Mesothelial cell of epicardium (in vitro differentiated cells): ENCODE results near the gene SASH3. TPM values are rescaled to one million over a fixed set of nuclear protein-coding genes. Genes with fewer than 3 reads are reported as not detected.

ENCODE experiments used
- DNase-seq, 2 experiments: peaks; one replicate each; pipeline ENCODE4 v3.0.0; 2021; ENCODE audit warnings: low spot score in 2 of 2; ENCODE audit not compliant: unreplicated experiment in 2 of 2
- H3K27ac Mint-ChIP-seq: 2 replicates; pipeline ENCODE4 v1.8.0; 2021; ENCODE audit warnings: mixed read lengths
- H3K27me3 Mint-ChIP-seq: 2 replicates; pipeline ENCODE4 v1.8.0; 2021; ENCODE audit warnings: low read depth, mixed read lengths
- H3K36me3 Mint-ChIP-seq: 2 replicates; pipeline ENCODE4 v1.8.0; 2021; ENCODE audit warnings: mixed read lengths
- H3K4me1 Mint-ChIP-seq: 2 replicates; pipeline ENCODE4 v1.8.0; 2021; ENCODE audit warnings: mixed read lengths
- H3K4me3 Mint-ChIP-seq: 2 replicates; pipeline ENCODE4 v1.8.0; 2021; ENCODE audit warnings: mild to moderate bottlenecking, moderate library complexity, mixed read lengths
- H3K9me3 Mint-ChIP-seq: 2 replicates; pipeline ENCODE4 v1.8.0; 2021; ENCODE audit warnings: mixed read lengths
- CTCF ChIP-seq: fragments of 200-600 bp; sonication (generic); IDR thresholded peaks from one replicate; pipeline ENCODE4 v1.5.0; 2021; ENCODE audit warnings: antibody characterized with exemption; ENCODE audit not compliant: unreplicated experiment
- total RNA-seq: library from RNA; stranded (reverse); gene quantifications from 3 replicates; pipeline ENCODE4 v1.2.1, GENCODE V29; 2021

Gene SASH3
- total RNA-seq, 1 donor from 2014 or later, result not detected

- TF ChIP-seq CTCF, result peak; percentile 17
- Mint-ChIP-seq H3K4me1 (peaks cover 2% of the 10 kb centered on the region), H3K27me3 (no peaks in the 10 kb centered on the region), H3K4me3 (no peak overlapping the region), H3K9me3 (peaks cover 5% of the 10 kb centered on the region), H3K27ac (no peak overlapping the region), H3K36me3 (no peaks in the 10 kb centered on the region)
- DNase-seq, result no peak
Observed at GRCh38 chrX:129754056-129755024, 25.4 kb upstream of the SASH3 start.

GRCh38 chrX:129755779-129756650 is 23.7 kb upstream of the SASH3 start:
- no peak for TF ChIP-seq CTCF

GRCh38 chrX:129759576-129760061 is 20.1 kb upstream of the SASH3 start:
- no peak overlapping the region for H3K4me3 Mint-ChIP-seq
- no peaks in the 10 kb centered on the region for H3K4me1 Mint-ChIP-seq
- no peaks in the 10 kb centered on the region for H3K36me3 Mint-ChIP-seq
- H3K27ac Mint-ChIP-seq, result no peak overlapping the region
- no peak for DNase-seq
- peaks cover 10% of the 10 kb centered on the region for H3K9me3 Mint-ChIP-seq
- TF ChIP-seq CTCF, result no peak
- no peaks in the 10 kb centered on the region for H3K27me3 Mint-ChIP-seq

More at GRCh38 chrX:129755779-129756650, 23.7 kb upstream of the SASH3 start:
- H3K4me1 Mint-ChIP-seq, result peaks cover 2% of the 10 kb centered on the region
- DNase-seq, result no peak
- H3K4me3 Mint-ChIP-seq, result no peak overlapping the region
- H3K27me3 Mint-ChIP-seq, result no peaks in the 10 kb centered on the region
- peaks cover 5% of the 10 kb centered on the region for H3K9me3 Mint-ChIP-seq
- H3K27ac Mint-ChIP-seq, result no peak overlapping the region
- no peaks in the 10 kb centered on the region for H3K36me3 Mint-ChIP-seq

DNA sequence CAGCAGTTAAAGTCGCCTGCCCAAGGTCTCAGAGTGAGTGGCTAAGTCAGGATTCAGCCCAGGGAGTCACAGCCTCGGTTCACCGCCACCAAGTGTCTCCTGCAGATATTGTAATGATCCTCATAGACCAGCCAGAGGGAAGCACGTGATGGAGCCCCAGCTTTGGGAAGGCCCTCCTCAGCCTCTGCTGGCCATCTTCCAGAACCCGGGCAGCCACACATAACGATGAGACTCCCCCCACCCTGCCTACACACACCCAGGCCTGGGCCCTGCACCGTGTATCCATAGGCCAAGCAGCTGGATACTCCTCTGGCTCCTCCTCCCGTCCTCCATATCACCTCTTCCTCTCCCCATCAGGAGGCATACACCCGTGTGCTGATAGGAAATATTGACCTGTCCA is 19.6 kb upstream of the SASH3 start:
- H3K27ac Mint-ChIP-seq, result no peak overlapping the region
- no peaks in the 10 kb centered on the region for H3K27me3 Mint-ChIP-seq
- no peaks in the 10 kb centered on the region for H3K4me1 Mint-ChIP-seq
- no peak overlapping the region for H3K4me3 Mint-ChIP-seq
- no peak for TF ChIP-seq CTCF
- DNase-seq, result no peak
- H3K9me3 Mint-ChIP-seq, result peaks cover 10% of the 10 kb centered on the region
- H3K36me3 Mint-ChIP-seq, result no peaks in the 10 kb centered on the region

DNA sequence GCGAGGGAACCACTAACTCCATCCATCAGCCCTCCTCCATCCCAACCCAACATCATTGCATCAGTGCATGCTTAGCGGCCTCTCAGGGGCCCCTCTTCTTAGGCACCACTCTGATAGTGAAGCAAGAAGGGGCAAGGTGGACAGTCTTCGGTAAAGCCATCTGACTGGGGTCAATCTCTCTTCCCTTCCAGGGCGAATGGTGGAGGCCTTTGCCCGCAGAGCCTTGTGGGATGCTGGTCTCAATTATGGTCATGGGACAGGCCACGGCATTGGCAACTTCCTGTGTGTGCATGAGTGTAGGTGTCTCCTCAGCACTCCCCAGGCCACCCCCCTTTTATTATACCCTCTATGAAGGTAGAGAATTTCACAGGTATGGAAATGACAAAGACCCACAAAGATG is 18.8 kb upstream of the SASH3 start:
- no peaks in the 10 kb centered on the region for H3K27me3 Mint-ChIP-seq
- H3K9me3 Mint-ChIP-seq, result peaks cover 12% of the 10 kb centered on the region
- H3K27ac Mint-ChIP-seq, result no peak overlapping the region
- no peaks in the 10 kb centered on the region for H3K4me1 Mint-ChIP-seq
- no peak for DNase-seq
- no peak for TF ChIP-seq CTCF
- no peaks in the 10 kb centered on the region for H3K36me3 Mint-ChIP-seq
- H3K4me3 Mint-ChIP-seq, result no peak overlapping the region
